ENCODE measurements around the gene SLC6A17.

The SLC6A17 gene

GRCh38 chr1:110242731-110243130, 92.4 kb downstream of the SLC6A17 start:
- DNase-seq (ENCODE audit: extremely low read depth, low read depth), result no peak

GRCh38 chr1:110243146-110243545, 92.9 kb downstream of the SLC6A17 start:
- no peak for DNase-seq (ENCODE audit: extremely low read depth, low read depth)
- TF ChIP-seq CTCF (IDR thresholded peaks at IDR 0.05; ENCODE audit: low read depth, low read length), result no peak

More at GRCh38 chr1:110242731-110243130, 92.4 kb downstream of the SLC6A17 start:
- TF ChIP-seq CTCF (IDR thresholded peaks at IDR 0.05; ENCODE audit: low read depth, low read length), result no peak

DNA sequence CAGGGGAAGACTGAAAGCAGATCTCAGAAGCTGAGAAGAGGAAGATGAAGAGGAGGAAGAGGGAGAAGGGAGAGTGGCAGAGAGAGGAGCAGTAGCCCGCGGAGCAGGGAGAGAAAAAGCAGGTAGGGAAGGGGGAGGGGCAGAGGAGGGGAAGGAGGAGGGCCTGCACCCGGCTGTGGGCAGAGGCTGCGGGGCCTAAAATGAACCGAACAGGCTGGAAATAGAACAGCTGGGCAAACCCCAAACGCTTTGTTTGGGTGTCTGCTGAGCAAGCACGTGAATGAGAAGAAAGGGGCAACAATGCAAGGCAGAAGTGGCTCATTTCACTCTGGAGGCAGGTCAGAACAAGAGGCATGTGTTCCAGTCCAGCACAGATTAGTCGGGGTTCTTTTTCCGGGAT, 93.3 kb downstream of the SLC6A17 start:
- TF ChIP-seq CTCF (IDR thresholded peaks at IDR 0.05; ENCODE audit: low read depth, low read length), result no peak
- DNase-seq (ENCODE audit: extremely low read depth, low read depth), result no peak

DNA sequence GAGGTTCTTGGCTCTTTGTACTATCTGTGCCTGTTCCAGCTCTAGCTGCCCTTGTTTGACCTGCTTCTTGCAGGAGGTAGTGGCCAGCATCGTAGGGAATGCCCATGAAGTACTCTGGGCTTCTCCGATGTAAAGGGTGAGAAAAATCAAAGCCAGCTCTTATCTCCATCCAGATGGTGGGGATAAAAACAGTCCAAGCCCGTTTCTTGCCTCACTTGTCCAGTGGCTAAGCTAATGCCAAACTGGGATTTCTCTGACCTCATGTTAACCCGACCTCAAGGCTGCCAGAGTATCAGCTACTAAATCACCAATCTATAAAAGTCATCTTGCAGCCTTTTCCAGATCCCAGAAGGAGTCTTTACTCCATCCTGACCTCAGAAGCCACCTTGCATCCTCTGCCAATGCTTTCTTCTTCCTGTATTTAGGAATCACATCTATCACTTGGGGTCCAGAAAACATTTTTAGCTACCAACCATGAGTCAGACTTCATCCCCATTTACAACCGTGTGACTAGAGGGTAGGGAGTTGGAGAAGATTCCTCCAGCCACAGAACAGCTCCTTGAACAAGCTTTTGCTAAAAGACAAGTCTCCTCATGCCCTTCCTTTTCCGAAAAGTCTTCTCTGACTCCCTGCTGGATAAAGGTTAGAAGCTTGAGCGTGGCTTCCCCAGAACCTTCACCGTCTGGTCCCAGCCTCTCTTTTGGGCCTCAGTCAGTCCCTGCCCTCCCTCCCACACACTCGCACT, 95.8 kb downstream of the SLC6A17 start:
- no peak for DNase-seq (ENCODE audit: extremely low read depth, low read depth)
- TF ChIP-seq CTCF (IDR thresholded peaks at IDR 0.05; ENCODE audit: low read depth, low read length), result no peak

DNA sequence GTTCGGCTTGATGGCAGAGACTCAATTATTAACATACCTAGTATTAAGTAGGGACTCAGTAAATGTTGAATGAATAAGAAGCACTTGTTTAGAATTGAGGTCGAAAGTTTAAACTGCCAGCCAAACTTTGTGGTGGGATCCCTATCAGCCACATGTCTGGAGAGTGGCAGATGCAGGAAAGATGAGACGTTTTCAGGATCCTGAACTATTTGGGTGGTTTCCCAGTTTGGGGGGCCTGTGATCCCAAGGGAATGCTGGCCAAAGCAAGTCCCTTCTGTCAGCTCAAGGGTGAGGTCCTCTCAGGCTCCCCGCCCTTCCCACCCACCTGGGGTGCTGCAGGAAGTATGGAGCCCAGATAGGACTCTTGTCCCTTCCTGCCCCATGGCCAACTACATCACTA, 98.5 kb downstream of the SLC6A17 start:
- DNase-seq (ENCODE audit: extremely low read depth, low read depth), result no peak

GRCh38 chr1:110249256-110249655, 99.0 kb downstream of the SLC6A17 start:
- no peak for DNase-seq (ENCODE audit: extremely low read depth, low read depth)
- TF ChIP-seq CTCF (IDR thresholded peaks at IDR 0.05; ENCODE audit: low read depth, low read length), result no peak

More for the DNA sequence above, 98.5 kb downstream of the SLC6A17 start:
- TF ChIP-seq CTCF (IDR thresholded peaks at IDR 0.05; ENCODE audit: low read depth, low read length), result no peak

GRCh38 chr1:110250008-110250407, 99.7 kb downstream of the SLC6A17 start:
- no peak for DNase-seq (ENCODE audit: extremely low read depth, low read depth)
- no peak for TF ChIP-seq CTCF (IDR thresholded peaks at IDR 0.05; ENCODE audit: low read depth, low read length)
